Transverse colon (tissue), 4 donors: Measurements from ENCODE around the gene SHC4. TPM values are rescaled to one million over a fixed set of nuclear protein-coding genes. Genes with fewer than 3 reads are reported as not detected.

Source experiments
- DNase-seq: peaks from one replicate; pipeline ENCODE4 v3.0.0-alpha.2; 2019
- H3K27ac ChIP-seq, 4 donors: fragments of 200-600 bp; sonication (generic); 2 replicates each; pipeline ENCODE4 v1.5.1; 2016 to 2018; ENCODE audit warnings: inconsistent platforms in 4 of 4
- H3K27me3 ChIP-seq: fragments of 200-600 bp; sonication (generic); 2 replicates; pipeline ENCODE4 v1.5.1; 2017; ENCODE audit warnings: inconsistent platforms
- H3K36me3 ChIP-seq, 4 donors: fragments of 200-600 bp; sonication (generic); 2 replicates each; pipeline ENCODE4 v1.5.1; 2017 to 2019; ENCODE audit warnings: inconsistent platforms in 4 of 4
- H3K4me1 ChIP-seq, 4 donors: fragments of 200-600 bp; sonication (generic); 2 replicates each; pipeline ENCODE4 v1.5.1; 2017 to 2020; ENCODE audit warnings: inconsistent platforms in 4 of 4
- H3K4me3 ChIP-seq, 4 donors: fragments of 200-600 bp; sonication (generic); 1 replicate in 1 of 4; 2 replicates in 3 of 4; pipeline versions ENCODE4 v1.5.1 to v1.6.1; 2017 to 2019; ENCODE audit warnings: inconsistent platforms in 4 of 4
- H3K9me3 ChIP-seq, 2 donors: fragments of 200-600 bp; sonication (generic); 2 replicates each; pipeline ENCODE4 v1.5.1; 2017 to 2019; ENCODE audit warnings: inconsistent platforms in 2 of 2
- CTCF ChIP-seq, 5 experiments: fragments of 200-600 bp in 3 of 5; fragments of 450-650 bp in 2 of 5; sonication (generic) in 3 of 5; IDR thresholded peaks; 1 replicate in 2 of 5; 2 replicates in 3 of 5; pipeline ENCODE4 v1.5.1; 2016 to 2017; ENCODE audit warnings: antibody characterized with exemption in 5 of 5, inconsistent platforms in 3 of 5, mild to moderate bottlenecking in 2 of 5, moderate library complexity in 1 of 5
- EP300 ChIP-seq: sonication (generic); formaldehyde crosslinking; IDR thresholded peaks from one replicate; pipeline ENCODE4 v1.6.1; 2017; ENCODE audit warnings: antibody characterized with exemption, low read depth
- POLR2A ChIP-seq: fragments of 450-650 bp; IDR thresholded peaks from one replicate; pipeline ENCODE4 v1.6.1; 2016; ENCODE audit warnings: antibody characterized with exemption, mild to moderate bottlenecking, moderate library complexity
- POLR2AphosphoS5 ChIP-seq, 3 donors: sonication (generic); formaldehyde crosslinking; IDR thresholded peaks; one replicate each; pipeline ENCODE4 v1.6.1; 2016; ENCODE audit warnings: antibody characterized with exemption in 3 of 3
- WGBS, 2 donors: methylation state at CpG; one replicate each; pipeline ENCODE4 v1.1.5; 2018; ENCODE audit warnings: low coverage in 1 of 2; 5-methylcytosine and 5-hydroxymethylcytosine counted together
- in situ Hi-C, 4 donors: fragments of 200-750 bp; cut with MboI; loops; one replicate each; pipeline versions ENCODE4 v1.15.0 to v1.15.1; 2017; ENCODE audit warnings: low sequenced_read_pairs in 3 of 4, low pct_ligation_motif_present in 1 of 4, low pct_unique_long_range_greater_than_20kb in 1 of 4
- intact Hi-C: fragments of 100-400 bp; cut with DNase I; formaldehyde crosslinking; loops from one replicate; pipeline ENCODE4 v1.15.1; 2023; ENCODE audit warnings: low total_unique reads
- total RNA-seq, 4 donors: library from RNA; depleted of rRNA; stranded (reverse); fragments of >200 nt; gene quantifications; one replicate each; pipeline ENCODE4 v1.1.0, GENCODE V29; 2016

SHC4 gene
- total RNA-seq, 4 donors from 2014 or later: 0.48 to 0.96 TPM; not detected in 2

- Histone ChIP-seq H3K4me1 (no peaks in the 10 kb centered on the region), H3K9me3 (no peaks in the 10 kb centered on the region), H3K36me3 (no peaks in the 10 kb centered on the region), H3K4me3 (no peak overlapping the region), H3K27ac (no peak overlapping the region), H3K27me3 (no peaks in the 10 kb centered on the region)
- no peak for DNase-seq
- WGBS, 2 donors: 79 to 93% methylated on average over 2 to 3 of the region's 4 CpGs
- in situ Hi-C loops: no loop called here
- intact Hi-C loops: no loop called here
- TF ChIP-seq CTCF (IDR thresholded peaks at IDR 0.05) (no peak), POLR2A (no peak), POLR2AphosphoS5 (IDR thresholded peaks at IDR 0.05) (no peak), EP300 (no peak)
These were observed 24.1 kb downstream of the SHC4 start for GRCh38 chr15:48939648-48940047.

- no peak overlapping the region for H3K27ac ChIP-seq
- intact Hi-C loops: no loop called here
- no peaks in the 10 kb centered on the region for H3K27me3 ChIP-seq
- no peaks in the 10 kb centered on the region for H3K36me3 ChIP-seq
- in situ Hi-C loops: no loop called here
- no peak overlapping the region for H3K4me3 ChIP-seq
- DNase-seq: no peak
- H3K9me3 ChIP-seq: no peaks in the 10 kb centered on the region
- TF ChIP-seq CTCF (IDR thresholded peaks at IDR 0.05) (no peak), EP300 (no peak), POLR2A (no peak), POLR2AphosphoS5 (IDR thresholded peaks at IDR 0.05) (no peak)
- 79 to 93% methylated on average over 2 of the region's 2 CpGs for WGBS, 2 donors
- no peaks in the 10 kb centered on the region for H3K4me1 ChIP-seq
These were observed 25.8 kb downstream of the SHC4 start for GRCh38 chr15:48937886-48938285.

GRCh38 chr15:48936666-48937065, 27.1 kb downstream of the SHC4 start:
- TF ChIP-seq POLR2AphosphoS5 (IDR thresholded peaks at IDR 0.05) (no peak), POLR2A (no peak), CTCF (IDR thresholded peaks at IDR 0.05) (no peak), EP300 (no peak)
- Histone ChIP-seq H3K27ac (no peak overlapping the region), H3K4me3 (no peak overlapping the region), H3K4me1 (no peaks in the 10 kb centered on the region), H3K36me3 (no peaks in the 10 kb centered on the region), H3K9me3 (no peaks in the 10 kb centered on the region), H3K27me3 (no peaks in the 10 kb centered on the region)
- in situ Hi-C loops: no loop called here
- intact Hi-C loops: no loop called here
- 60 to 78% methylated on average over 1 of the region's 1 CpG for WGBS, 2 donors
- DNase-seq: no peak

GRCh38 chr15:48935236-48935635, 28.5 kb downstream of the SHC4 start:
- no peak for TF ChIP-seq CTCF (IDR thresholded peaks at IDR 0.05)
- no peak for TF ChIP-seq POLR2A
- TF ChIP-seq POLR2AphosphoS5 (IDR thresholded peaks at IDR 0.05): no peak
- no peak for TF ChIP-seq EP300
- intact Hi-C loops: no loop called here
- in situ Hi-C loops: no loop called here
- no peak overlapping the region for H3K27ac ChIP-seq
- DNase-seq: no peak
- no peak overlapping the region for H3K4me3 ChIP-seq
- no peaks in the 10 kb centered on the region for H3K27me3 ChIP-seq
- no peaks in the 10 kb centered on the region for H3K9me3 ChIP-seq
- H3K4me1 ChIP-seq: no peaks in the 10 kb centered on the region
- no peaks in the 10 kb centered on the region for H3K36me3 ChIP-seq
